Transverse colon (tissue), 4 donors: Measurements from ENCODE around the gene SHMT1. TPM values are rescaled to one million over a fixed set of nuclear protein-coding genes. Genes with fewer than 3 reads are reported as not detected.

Source experiments
- DNase-seq: peaks from one replicate; pipeline ENCODE4 v3.0.0-alpha.2; 2019
- H3K27ac ChIP-seq, 4 donors: fragments of 200-600 bp; sonication (generic); 2 replicates each; pipeline ENCODE4 v1.5.1; 2016 to 2018; ENCODE audit warnings: inconsistent platforms in 4 of 4
- H3K27me3 ChIP-seq: fragments of 200-600 bp; sonication (generic); 2 replicates; pipeline ENCODE4 v1.5.1; 2017; ENCODE audit warnings: inconsistent platforms
- H3K36me3 ChIP-seq, 4 donors: fragments of 200-600 bp; sonication (generic); 2 replicates each; pipeline ENCODE4 v1.5.1; 2017 to 2019; ENCODE audit warnings: inconsistent platforms in 4 of 4
- H3K4me1 ChIP-seq, 4 donors: fragments of 200-600 bp; sonication (generic); 2 replicates each; pipeline ENCODE4 v1.5.1; 2017 to 2020; ENCODE audit warnings: inconsistent platforms in 4 of 4
- H3K4me3 ChIP-seq, 4 donors: fragments of 200-600 bp; sonication (generic); 1 replicate in 1 of 4; 2 replicates in 3 of 4; pipeline versions ENCODE4 v1.5.1 to v1.6.1; 2017 to 2019; ENCODE audit warnings: inconsistent platforms in 4 of 4
- H3K9me3 ChIP-seq, 2 donors: fragments of 200-600 bp; sonication (generic); 2 replicates each; pipeline ENCODE4 v1.5.1; 2017 to 2019; ENCODE audit warnings: inconsistent platforms in 2 of 2
- EP300 ChIP-seq: sonication (generic); formaldehyde crosslinking; IDR thresholded peaks from one replicate; pipeline ENCODE4 v1.6.1; 2017; ENCODE audit warnings: antibody characterized with exemption, low read depth
- POLR2A ChIP-seq: fragments of 450-650 bp; IDR thresholded peaks from one replicate; pipeline ENCODE4 v1.6.1; 2016; ENCODE audit warnings: antibody characterized with exemption, mild to moderate bottlenecking, moderate library complexity
- POLR2AphosphoS5 ChIP-seq, 3 donors: sonication (generic); formaldehyde crosslinking; IDR thresholded peaks; one replicate each; pipeline ENCODE4 v1.6.1; 2016; ENCODE audit warnings: antibody characterized with exemption in 3 of 3
- WGBS, 2 donors: methylation state at CpG; one replicate each; pipeline ENCODE4 v1.1.5; 2018; ENCODE audit warnings: low coverage in 1 of 2; 5-methylcytosine and 5-hydroxymethylcytosine counted together
- in situ Hi-C, 4 donors: fragments of 200-750 bp; cut with MboI; loops; one replicate each; pipeline versions ENCODE4 v1.15.0 to v1.15.1; 2017; ENCODE audit warnings: low sequenced_read_pairs in 3 of 4, low pct_ligation_motif_present in 1 of 4, low pct_unique_long_range_greater_than_20kb in 1 of 4
- intact Hi-C: fragments of 100-400 bp; cut with DNase I; formaldehyde crosslinking; loops from one replicate; pipeline ENCODE4 v1.15.1; 2023; ENCODE audit warnings: low total_unique reads
- total RNA-seq, 4 donors: library from RNA; depleted of rRNA; stranded (reverse); fragments of >200 nt; gene quantifications; one replicate each; pipeline ENCODE4 v1.1.0, GENCODE V29; 2016
- TF ChIP-seq, protein P1 (sequence below), 5 experiments: fragments of 200-600 bp in 3 of 5; fragments of 450-650 bp in 2 of 5; sonication (generic) in 3 of 5; IDR thresholded peaks; 1 replicate in 2 of 5; 2 replicates in 3 of 5; pipeline ENCODE4 v1.5.1; 2016 to 2017; ENCODE audit warnings: antibody characterized with exemption in 5 of 5, inconsistent platforms in 3 of 5, mild to moderate bottlenecking in 2 of 5, moderate library complexity in 1 of 5

Gene SHMT1
- total RNA-seq, 4 donors from 2014 or later, result 29.2 to 49.4 (median 38.5) TPM

DNA sequence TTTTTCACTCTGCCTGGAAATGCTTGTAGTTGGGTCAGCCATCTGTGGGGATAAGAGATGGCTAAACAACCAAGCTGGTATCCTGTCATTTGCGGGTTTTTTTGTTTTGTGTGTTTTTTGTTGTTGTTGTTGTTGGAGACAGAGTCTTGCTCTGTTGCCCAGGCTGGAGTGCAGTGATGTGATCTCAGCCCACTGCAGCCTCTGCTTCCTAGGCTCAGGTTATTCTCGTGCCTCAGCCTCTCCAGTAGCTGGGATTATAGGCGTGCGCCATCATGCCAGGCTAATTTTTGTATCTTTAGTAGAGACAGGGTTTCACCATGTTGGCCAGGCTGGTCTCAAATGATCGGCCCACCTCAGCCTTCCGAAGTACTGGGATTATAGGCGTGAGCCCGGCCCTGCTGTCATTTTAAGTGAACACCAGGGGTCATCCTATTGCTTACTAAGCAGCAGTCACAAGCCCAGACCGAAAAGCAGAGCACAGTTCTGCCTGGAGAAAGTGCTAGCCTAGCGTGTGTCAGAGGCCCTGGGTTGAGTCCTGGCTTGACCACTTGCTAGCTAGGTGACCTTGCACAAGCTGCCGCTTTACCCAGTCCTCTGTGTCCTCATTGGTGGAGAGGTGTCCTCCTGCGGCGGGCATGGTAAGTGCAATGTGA is 43.6 kb downstream of the SHMT1 start:
- WGBS, 2 donors, result 50 to 69% methylated on average over 1 to 13 of the region's 13 CpGs
- H3K4me1 ChIP-seq, result peaks cover 34 to 57% (median 49%) of the 10 kb centered on the region in 4 donors
- no peak overlapping the region for H3K27ac ChIP-seq
- no peak for TF ChIP-seq EP300
- TF ChIP-seq POLR2AphosphoS5 (IDR thresholded peaks at IDR 0.05), result no peak
- TF ChIP-seq POLR2A, result no peak
- TF ChIP-seq, protein P1, sequence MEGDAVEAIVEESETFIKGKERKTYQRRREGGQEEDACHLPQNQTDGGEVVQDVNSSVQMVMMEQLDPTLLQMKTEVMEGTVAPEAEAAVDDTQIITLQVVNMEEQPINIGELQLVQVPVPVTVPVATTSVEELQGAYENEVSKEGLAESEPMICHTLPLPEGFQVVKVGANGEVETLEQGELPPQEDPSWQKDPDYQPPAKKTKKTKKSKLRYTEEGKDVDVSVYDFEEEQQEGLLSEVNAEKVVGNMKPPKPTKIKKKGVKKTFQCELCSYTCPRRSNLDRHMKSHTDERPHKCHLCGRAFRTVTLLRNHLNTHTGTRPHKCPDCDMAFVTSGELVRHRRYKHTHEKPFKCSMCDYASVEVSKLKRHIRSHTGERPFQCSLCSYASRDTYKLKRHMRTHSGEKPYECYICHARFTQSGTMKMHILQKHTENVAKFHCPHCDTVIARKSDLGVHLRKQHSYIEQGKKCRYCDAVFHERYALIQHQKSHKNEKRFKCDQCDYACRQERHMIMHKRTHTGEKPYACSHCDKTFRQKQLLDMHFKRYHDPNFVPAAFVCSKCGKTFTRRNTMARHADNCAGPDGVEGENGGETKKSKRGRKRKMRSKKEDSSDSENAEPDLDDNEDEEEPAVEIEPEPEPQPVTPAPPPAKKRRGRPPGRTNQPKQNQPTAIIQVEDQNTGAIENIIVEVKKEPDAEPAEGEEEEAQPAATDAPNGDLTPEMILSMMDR (IDR thresholded peaks at IDR 0.05), result peak; percentile 21 to 37 (median 26)
- H3K9me3 ChIP-seq, result no peaks in the 10 kb centered on the region
- intact Hi-C loops (no loop called here), in situ Hi-C loops (no loop called here)
- no peak for DNase-seq
- H3K27me3 ChIP-seq, result no peaks in the 10 kb centered on the region
- H3K36me3 ChIP-seq, result peaks cover 0 to 20% (median 7%) of the 10 kb centered on the region in 4 donors
- no peak overlapping the region for H3K4me3 ChIP-seq

DNA sequence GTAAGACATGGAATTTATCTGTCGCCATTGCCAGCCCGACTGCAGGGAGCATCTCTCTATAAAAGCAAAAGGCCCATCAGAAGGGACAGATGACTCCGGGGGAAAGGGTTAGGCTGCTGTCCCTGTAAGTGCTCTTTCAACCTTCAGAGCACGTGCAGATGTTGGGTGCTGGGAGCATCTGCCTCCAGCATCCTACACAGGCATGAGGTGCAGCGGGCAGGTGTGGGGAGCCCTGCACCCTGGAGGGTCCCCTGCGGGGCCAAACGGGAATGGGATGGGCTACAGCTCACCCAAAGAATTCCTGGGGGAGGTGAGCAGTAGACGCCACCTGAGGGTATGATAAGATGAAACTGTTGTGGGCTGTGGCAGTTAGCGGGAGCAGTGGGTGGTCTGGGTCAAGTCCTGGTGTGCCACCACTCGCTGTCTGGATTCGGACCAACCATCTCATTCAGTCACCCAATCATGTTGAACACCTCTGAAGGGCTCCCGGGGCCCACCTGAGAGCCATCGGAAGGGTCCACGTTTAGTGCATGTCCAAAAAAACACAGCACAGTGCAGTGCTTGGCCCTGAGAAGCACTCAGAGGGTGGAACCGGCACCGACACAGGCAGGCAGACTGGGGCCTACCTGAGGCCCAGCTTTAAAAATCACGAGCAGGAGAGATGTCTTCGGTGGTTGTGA is 44.4 kb downstream of the SHMT1 start:
- peaks cover 0 to 14% (median 7%) of the 10 kb centered on the region in 4 donors for H3K36me3 ChIP-seq
- no peak overlapping the region for H3K27ac ChIP-seq
- WGBS, 2 donors, result 88 to 93% methylated on average over 5 to 18 of the region's 18 CpGs
- H3K4me3 ChIP-seq, result peak overlapping the region in 1 of 4 donors; percentile 13
- H3K27me3 ChIP-seq, result no peaks in the 10 kb centered on the region
- no peaks in the 10 kb centered on the region for H3K9me3 ChIP-seq
- intact Hi-C loops (no loop called here), in situ Hi-C loops (no loop called here)
- no peak for DNase-seq
- TF ChIP-seq, protein P1 (IDR thresholded peaks at IDR 0.05), result no peak
- TF ChIP-seq POLR2A, result no peak
- TF ChIP-seq POLR2AphosphoS5 (IDR thresholded peaks at IDR 0.05), result no peak
- no peak for TF ChIP-seq EP300
- H3K4me1 ChIP-seq, result peaks cover 34 to 61% (median 54%) of the 10 kb centered on the region in 4 donors

DNA sequence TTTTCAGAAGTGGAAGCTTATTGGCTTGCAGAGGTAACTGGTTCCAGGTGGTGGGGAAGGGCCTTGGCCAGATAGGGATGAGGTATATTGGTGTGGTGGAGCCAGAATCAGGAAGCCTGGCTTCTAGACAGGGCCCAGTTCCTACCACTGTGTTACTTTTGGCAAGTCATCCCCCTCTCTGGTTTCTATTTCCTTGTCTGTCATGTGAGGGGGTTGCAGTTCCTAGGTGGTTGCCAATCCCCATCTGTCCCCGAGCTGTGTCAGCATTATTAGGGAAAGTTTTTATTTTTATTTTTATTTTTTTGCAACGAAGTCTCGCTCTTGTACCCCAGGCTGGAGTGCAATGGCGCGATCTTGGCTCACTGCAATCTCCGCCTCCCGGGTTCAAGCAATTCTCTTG is 45.2 kb downstream of the SHMT1 start:
- WGBS, 2 donors, result 87 to 95% methylated on average over 3 to 7 of the region's 7 CpGs
- H3K4me1 ChIP-seq, result peaks cover 42 to 69% (median 61%) of the 10 kb centered on the region in 4 donors
- intact Hi-C loops, result no loop called here
- no peak overlapping the region for H3K27ac ChIP-seq
- H3K9me3 ChIP-seq, result no peaks in the 10 kb centered on the region
- no peaks in the 10 kb centered on the region for H3K27me3 ChIP-seq
- DNase-seq, result no peak
- in situ Hi-C loops, result no loop called here
- H3K36me3 ChIP-seq, result peaks cover 0 to 6% (median 3%) of the 10 kb centered on the region in 4 donors
- no peak for TF ChIP-seq POLR2A
- TF ChIP-seq, protein P1 (IDR thresholded peaks at IDR 0.05), result no peak
- no peak for TF ChIP-seq POLR2AphosphoS5 (IDR thresholded peaks at IDR 0.05)
- TF ChIP-seq EP300, result no peak
- H3K4me3 ChIP-seq, result peak overlapping the region in 1 of 4 donors; percentile 13

DNA sequence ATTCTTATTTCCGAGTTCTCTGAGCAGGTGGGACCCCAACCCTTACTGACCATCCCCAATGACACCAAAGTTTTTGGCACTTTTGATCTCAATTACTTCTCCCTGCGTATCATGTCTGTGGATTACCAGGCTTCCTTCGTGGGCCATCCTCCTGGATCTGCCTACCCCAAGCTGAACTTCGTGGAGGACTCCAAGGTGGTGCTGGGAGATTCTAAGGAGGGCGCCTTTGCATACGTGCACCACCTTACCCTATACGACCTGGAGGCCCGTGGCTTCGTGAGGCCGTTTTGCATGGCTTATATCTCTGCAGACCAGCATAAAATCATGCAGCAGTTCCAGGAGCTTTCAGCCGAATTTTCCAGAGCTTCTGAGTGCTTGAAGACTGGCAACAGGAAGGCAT is 47.4 kb downstream of the SHMT1 start:
- in situ Hi-C loops (no loop called here), intact Hi-C loops (no loop called here)
- H3K4me3 ChIP-seq, result peak overlapping the region; percentile 74 to 97 (median 87)
- peak overlapping the region; percentile 93 to 98 (median 94) for H3K27ac ChIP-seq
- peaks cover 0 to 8% (median 0%) of the 10 kb centered on the region in 4 donors for H3K36me3 ChIP-seq
- H3K27me3 ChIP-seq, result no peaks in the 10 kb centered on the region
- H3K4me1 ChIP-seq, result peaks cover 44 to 81% (median 67%) of the 10 kb centered on the region in 4 donors
- TF ChIP-seq, protein P1 (IDR thresholded peaks at IDR 0.05), result no peak
- TF ChIP-seq POLR2A (no peak), POLR2AphosphoS5 (IDR thresholded peaks at IDR 0.05) (no peak), EP300 (no peak)
- DNase-seq, result no peak
- H3K9me3 ChIP-seq, result no peaks in the 10 kb centered on the region
- 57 to 85% methylated on average over 2 to 11 of the region's 11 CpGs for WGBS, 2 donors
